ENCODE data around the gene TRUB1. TPM values are rescaled to one million over a fixed set of nuclear protein-coding genes. Genes with fewer than 3 reads are reported as not detected.

TRUB1 gene
- total and polyA plus RNA-seq, 2 of the 4 experiments (the other 2 are of a cell fraction): 9.1 to 17.9 TPM

GRCh38 chr10:114916653-114917052, 21.3 kb upstream of the TRUB1 start:
- no peak overlapping the region for H3K18ac ChIP-seq (ENCODE audit: low read depth, low read length)
- BruUV-seq (replicated peaks): no TSS peak
- ChIA-PET POLR2A (ENCODE audit: unreplicated experiment) (no interaction called here), CTCF (no interaction called here)
- no peak overlapping the region for H4K91ac ChIP-seq (ENCODE audit: insufficient read depth, low read depth, low read length)
- dilution Hi-C loops (cut with HindIII; ENCODE audit: low sequenced_read_pairs, unreplicated experiment): no loop called here
- H3K4me1 ChIP-seq (ENCODE audit: control insufficient read depth, insufficient read depth, low read length): no peaks in the 10 kb centered on the region
- no peak overlapping the region for H4K8ac ChIP-seq (ENCODE audit: low read depth in 2 of 2, low read length in 2 of 2)
- no peaks in the 10 kb centered on the region for H3K36me3 ChIP-seq (ENCODE audit: control insufficient read depth, insufficient read depth, low read length)
- in situ Hi-C loops (cut with MboI; ENCODE audit: low sequenced_read_pairs): no loop called here
- WGBS, 2 experiments (ENCODE audit: extremely low coverage in 2 of 2, insufficient read length in 1 of 2): 92% methylated on average over 2 of the region's 10 CpGs; no CpG with 5 or more reads in 1 of the 2 experiments
- no peak overlapping the region for H3K4me3 ChIP-seq (ENCODE audit: insufficient read depth, low read depth, low read length)
- H3K23ac ChIP-seq (ENCODE audit: low read depth, low read length): no peak overlapping the region
- no peak overlapping the region for H3K9ac ChIP-seq (ENCODE audit: low read depth, low read length)
- no peak overlapping the region for H3K4ac ChIP-seq (ENCODE audit: low read depth, low read length)
- H4K5ac ChIP-seq (ENCODE audit: low read depth, low read length): no peak overlapping the region
- no peak overlapping the region for H3K14ac ChIP-seq (replicated peaks; ENCODE audit: low read depth, low read length)
- no peak overlapping the region for H2AK5ac ChIP-seq (ENCODE audit: low read depth, low read length)
- no peak overlapping the region for H2BK15ac ChIP-seq (ENCODE audit: low read depth, low read length)
- H3K27ac ChIP-seq (ENCODE audit: insufficient read depth, low read length): no peak overlapping the region
- no peak overlapping the region for H2BK20ac ChIP-seq (ENCODE audit: low read depth, low read length)
- H3K56ac ChIP-seq (ENCODE audit: extremely low read depth, insufficient read depth, low read length): no peak overlapping the region
- intact Hi-C loops (cut with micrococcal nuclease): no loop called here
- H2AK9ac ChIP-seq (replicated peaks; ENCODE audit: low read depth, low read length, poor library complexity): no peak overlapping the region
- H2BK5ac ChIP-seq (ENCODE audit: low read depth, low read length, poor library complexity, severe bottlenecking): no peak overlapping the region
- no peaks in the 10 kb centered on the region for H3K79me1 ChIP-seq (ENCODE audit: low read depth in 1 of 2, low read length in 2 of 2)
- H3K9me1 ChIP-seq (ENCODE audit: insufficient read depth, low read length): no peaks in the 10 kb centered on the region
- no peak for ATAC-seq (ENCODE audit: low read depth)
- no peaks in the 10 kb centered on the region for H4K20me1 ChIP-seq (ENCODE audit: insufficient read depth, low read length)
- no peak for TF ChIP-seq CEBPB (IDR thresholded peaks at IDR 0.05; ENCODE audit: low read depth, low read length)
- TF ChIP-seq RAD21 (IDR thresholded peaks at IDR 0.05; ENCODE audit: low read length): no peak
- no peak for TF ChIP-seq MXI1 (IDR thresholded peaks at IDR 0.05; ENCODE audit: borderline replicate concordance, low read depth, low read length)
- no peak overlapping the region for H2AFZ ChIP-seq (replicated peaks; ENCODE audit: low read length, poor library complexity)
- no peak overlapping the region for H2BK120ac ChIP-seq (ENCODE audit: low read depth, low read length)
- H3K9me3 ChIP-seq (ENCODE audit: control insufficient read depth, insufficient read depth, low read length): no peaks in the 10 kb centered on the region
- no peak overlapping the region for H3K4me2 ChIP-seq (ENCODE audit: low read depth, low read length)
- DNase-seq: no peak
- peaks cover 2% of the 10 kb centered on the region; the same call in 1 of the 2 replicates for H3K27me3 ChIP-seq (ENCODE audit: control insufficient read depth, insufficient read depth, low read length)
